Endothelial cell of umbilical vein (primary cell): ENCODE data around the gene C17orf113. TPM values are rescaled to one million over a fixed set of nuclear protein-coding genes. Genes with fewer than 3 reads are reported as not detected.

Source experiments
- BruUV-seq: library from RNA; stranded (reverse); fragments of 400-500 nt; replicated peaks from 2 replicates; lab custom pipeline; 2021; lab: Mats Ljungman, UMichigan
- CTCF ChIA-PET: fragments of 300-600, 350-600 bp; sonication (Branson Sonifier 250); formaldehyde crosslinking; loops from one replicate; lab custom pipeline; 2021; ENCODE audit warnings: antibody characterized with exemption, inconsistent platforms; lab: Charles Lee
- POLR2A ChIA-PET: fragments of 300-600, 350-600 bp; sonication (Branson Sonifier 250); formaldehyde crosslinking; loops from one replicate; lab custom pipeline; 2021; ENCODE audit warnings: antibody characterized with exemption, inconsistent platforms; lab: Charles Lee
- DNase-seq: peaks from one replicate; pipeline ENCODE4 v3.0.0-alpha.2; 2011; ENCODE audit warnings: low read depth, low spot score
- FAIRE-seq: peaks from 2 replicates; lab custom pipeline; 2011; peaks lifted over from hg19 to GRCh38; lab: Jason Lieb, UNC
- H2AFZ ChIP-seq: 2 replicates; pipeline ENCODE4 v1.6.0; 2012; ENCODE audit warnings: low read depth, low read length, control low read depth, inconsistent platforms
- H3K27ac ChIP-seq: 2 replicates; pipeline ENCODE4 v1.5.1; 2011; ENCODE audit warnings: low read depth, mild to moderate bottlenecking, control low read depth, low read length, moderate library complexity; ENCODE audit not compliant: insufficient read depth
- H3K27me3 ChIP-seq, 2 experiments: 2 replicates each; pipeline versions ENCODE4 v1.6.0 to v1.6.1; 2011; ENCODE audit warnings: low read length in 2 of 2, mixed read lengths in 1 of 2; ENCODE audit not compliant: control insufficient read depth in 2 of 2, insufficient read depth in 2 of 2
- H3K36me3 ChIP-seq, 2 experiments: 2 replicates in 1 of 2; 3 replicates in 1 of 2; pipeline ENCODE4 v1.5.1; 2011; ENCODE audit warnings: low read length in 2 of 2, mild to moderate bottlenecking in 1 of 2, moderate library complexity in 1 of 2; ENCODE audit not compliant: control insufficient read depth in 2 of 2, insufficient read depth in 2 of 2; ENCODE audit errors: extremely low read depth in 1 of 2
- H3K4me1 ChIP-seq: 3 replicates; pipeline ENCODE4 v1.5.1; 2011; ENCODE audit warnings: mild to moderate bottlenecking, low read length; ENCODE audit not compliant: control insufficient read depth, insufficient read depth; ENCODE audit errors: extremely low read depth
- H3K4me2 ChIP-seq: 2 replicates; pipeline ENCODE4 v1.6.1; 2011; ENCODE audit warnings: low read length, control low read depth, mixed read lengths; ENCODE audit not compliant: insufficient read depth
- H3K4me3 ChIP-seq, 3 experiments: fragments of 200-600 bp in 1 of 3; sonication (generic), shearing (Covaris generic) in 1 of 3; replicated peaks in 1 of 3; 2 replicates each; pipeline ENCODE4 v1.5.1; 2011 to 2016; ENCODE audit warnings: control low read depth in 3 of 3, low read length in 3 of 3, mild to moderate bottlenecking in 2 of 3, inconsistent platforms in 1 of 3, low read depth in 1 of 3, moderate library complexity in 1 of 3; ENCODE audit not compliant: insufficient read depth in 1 of 3
- H3K79me2 ChIP-seq: 2 replicates; pipeline ENCODE4 v1.6.0; 2012; ENCODE audit warnings: low read length, inconsistent platforms; ENCODE audit not compliant: control insufficient read depth, insufficient read depth
- H3K9ac ChIP-seq: replicated peaks from 2 replicates; pipeline ENCODE3; 2011; ENCODE audit warnings: low read length, control low read depth; ENCODE audit not compliant: insufficient read depth; ENCODE audit errors: extremely low read depth
- H3K9me1 ChIP-seq: replicated peaks from 3 replicates; pipeline ENCODE4 v1.6.0; 2011; ENCODE audit warnings: mild to moderate bottlenecking, low read length; ENCODE audit not compliant: control insufficient read depth, insufficient read depth; ENCODE audit errors: extremely low read depth
- H3K9me3 ChIP-seq: replicated peaks from 2 replicates; pipeline ENCODE4 v1.5.1; 2012; ENCODE audit warnings: low read length, inconsistent platforms; ENCODE audit not compliant: control insufficient read depth, insufficient read depth
- H4K20me1 ChIP-seq: replicated peaks from 2 replicates; pipeline ENCODE3; 2011; ENCODE audit warnings: mild to moderate bottlenecking, low read length; ENCODE audit not compliant: control insufficient read depth, insufficient read depth; ENCODE audit errors: extremely low read depth
- CTCF ChIP-seq, 2 donors: IDR thresholded peaks; 1 replicate in 1 of 2; 2 replicates in 1 of 2; pipeline ENCODE4 v1.5.1; 2011; ENCODE audit warnings: low read length in 2 of 2, mild to moderate bottlenecking in 2 of 2, moderate library complexity in 2 of 2, control low read depth in 1 of 2, inconsistent platforms in 1 of 2, low read depth in 1 of 2; ENCODE audit not compliant: insufficient read depth in 1 of 2; ENCODE audit errors: extremely low read depth in 1 of 2
- EZH2 ChIP-seq: IDR thresholded peaks from 2 replicates; pipeline ENCODE4 v1.6.1; 2012; ENCODE audit warnings: borderline replicate concordance, low read depth, mild to moderate bottlenecking, moderate library complexity, low read length, inconsistent platforms; ENCODE audit not compliant: severe bottlenecking
- FOS ChIP-seq: IDR thresholded peaks from 2 replicates; pipeline ENCODE4 v1.6.1; 2011; ENCODE audit warnings: mild to moderate bottlenecking, low read length, moderate library complexity, borderline replicate concordance; ENCODE audit not compliant: insufficient read depth
- GATA2 ChIP-seq: IDR thresholded peaks from 2 replicates; pipeline ENCODE4 v1.7.0; 2011; ENCODE audit warnings: low read depth, mild to moderate bottlenecking, moderate library complexity, mixed read lengths, low read length; ENCODE audit not compliant: insufficient read length, insufficient read depth
- JUN ChIP-seq: IDR thresholded peaks from 2 replicates; pipeline ENCODE4 v1.6.1; 2011; ENCODE audit warnings: borderline replicate concordance, low read depth; ENCODE audit not compliant: insufficient read length, insufficient read depth
- MAX ChIP-seq: IDR thresholded peaks from 2 replicates; pipeline ENCODE4 v1.6.1; 2011; ENCODE audit not compliant: insufficient read depth, insufficient read length
- MYC ChIP-seq: IDR thresholded peaks from one replicate; pipeline ENCODE4 v1.6.1; 2011; ENCODE audit warnings: mild to moderate bottlenecking, low read depth, low read length
- POLR2A ChIP-seq: IDR thresholded peaks from 2 replicates; pipeline ENCODE4 v1.6.1; 2012; ENCODE audit warnings: low read depth, mild to moderate bottlenecking, control low read depth, low read length
- POLR2AphosphoS5 ChIP-seq: IDR thresholded peaks from 2 replicates; pipeline ENCODE4 v1.6.1; 2012; ENCODE audit warnings: low read depth, mild to moderate bottlenecking, control low read depth, low read length, moderate library complexity; ENCODE audit not compliant: insufficient read depth
- dilution Hi-C: fragments of 300-500 bp; cut with MboI; formaldehyde crosslinking; loops from one replicate; pipeline ENCODE4 v1.15.0; 2019; ENCODE audit warnings: low sequenced_read_pairs; ENCODE audit not compliant: extremely low pct_ligation_motif_present
- intact Hi-C: fragments of 100-400 bp; cut with micrococcal nuclease; formaldehyde crosslinking; loops from one replicate; pipeline ENCODE4 v1.10.0; 2022
- polyA plus RNA-seq, 4 experiments: library from polyadenylated mRNA; depleted of rRNA in 3 of 4; stranded (reverse) in 3 of 4; unstranded in 1 of 4; fragments of >200 nt; gene quantifications; 2 replicates each; pipeline versions ENCODE4 v1.2.1 to v1.2.3, GENCODE V29; 2011 to 2012; ENCODE audit warnings: missing spikeins in 1 of 4
- total RNA-seq: library from RNA; stranded (reverse); gene quantifications from 2 replicates; pipeline ENCODE4 v1.2.3, GENCODE V29; 2021

C17orf113 gene
- total and polyA plus RNA-seq, 2 donors (not counting 3 experiments of a cell fraction or from before 2014, with no cell fraction given): 0.20 to 0.30 TPM

GRCh38 chr17:42058063-42058462 is 7.7 kb upstream of the C17orf113 start:
- FAIRE-seq: no peak
- H3K9me1 ChIP-seq: no peaks in the 10 kb centered on the region
- H3K27ac ChIP-seq: no peak overlapping the region
- H3K4me2 ChIP-seq: no peak overlapping the region
- intact Hi-C loops (no loop called here), dilution Hi-C loops (no loop called here)
- ChIA-PET POLR2A (no interaction called here), CTCF (interaction anchor here (1.1 to 1.2 kb wide), 2 partner anchors 9 to 10 kb away, joined by 3 to 4 read pairs; no protein-coding TSS in a partner anchor)
- no peak overlapping the region for H3K4me3 ChIP-seq
- TF ChIP-seq MAX (no peak), EZH2 (no peak), GATA2 (no peak), FOS (no peak), JUN (no peak), MYC (no peak), POLR2A (no peak), CTCF (IDR thresholded peaks at IDR 0.05; ENCODE audit: extremely low read depth in 1 of 2, insufficient read depth in 1 of 2, low read depth in 1 of 2, low read length in 2 of 2) (no peak), POLR2AphosphoS5 (no peak)
- no peaks in the 10 kb centered on the region for H3K9me3 ChIP-seq
- no peaks in the 10 kb centered on the region for H4K20me1 ChIP-seq
- no peaks in the 10 kb centered on the region for H3K79me2 ChIP-seq
- no peak overlapping the region for H2AFZ ChIP-seq
- H3K9ac ChIP-seq: no peak overlapping the region
- H3K36me3 ChIP-seq: no peaks in the 10 kb centered on the region
- no TSS peak for BruUV-seq
- H3K4me1 ChIP-seq: no peaks in the 10 kb centered on the region
- H3K27me3 ChIP-seq: peaks cover 22% of the 10 kb centered on the region in 2 experiments
- no peak for DNase-seq
